ENCODE data around the gene VASH2. TPM values are rescaled to one million over a fixed set of nuclear protein-coding genes. Genes with fewer than 3 reads are reported as not detected.

VASH2 gene
- total and polyA plus RNA-seq, 2 of the 8 experiments (the other 6 are each of a cell fraction or from before 2014, with no cell fraction given), result 44.0 to 187 TPM

GRCh38 chr1:213003256-213003655 is 52.9 kb downstream of the VASH2 start (continued):
- TF ChIP-seq RBBP5 (IDR thresholded peaks at IDR 0.05; ENCODE audit: borderline replicate concordance, low read depth, low read length), result no peak
- no peak for TF ChIP-seq POLR2A (IDR thresholded peaks at IDR 0.05; ENCODE audit: control extremely low read depth in 1 of 2, low read depth in 2 of 2, low read length in 2 of 2)
- no peak for TF ChIP-seq ATF3 (IDR thresholded peaks at IDR 0.05; ENCODE audit: insufficient read depth, low read depth, low read length)
- TF ChIP-seq SIRT6 (IDR thresholded peaks at IDR 0.05; ENCODE audit: low read length), result no peak
- TF ChIP-seq SP4 (IDR thresholded peaks at IDR 0.05; ENCODE audit: low read length), result no peak
- TF ChIP-seq SP2 (IDR thresholded peaks at IDR 0.05; ENCODE audit: low read length), result no peak
- TF ChIP-seq RNF2 (IDR thresholded peaks at IDR 0.05; ENCODE audit: borderline replicate concordance, low read depth, low read length, missing control alignments, poor library complexity, severe bottlenecking), result no peak
- TF ChIP-seq SP1 (IDR thresholded peaks at IDR 0.05; ENCODE audit: low read depth, low read length), result no peak
